Endothelial cell of umbilical vein (primary cell): ENCODE data around the gene GSN. TPM values are rescaled to one million over a fixed set of nuclear protein-coding genes. Genes with fewer than 3 reads are reported as not detected.

Experiments used
- BruUV-seq: library from RNA; stranded (reverse); fragments of 400-500 nt; replicated peaks from 2 replicates; lab custom pipeline; 2021; lab: Mats Ljungman, UMichigan
- CTCF ChIA-PET: fragments of 300-600, 350-600 bp; sonication (Branson Sonifier 250); formaldehyde crosslinking; loops from one replicate; lab custom pipeline; 2021; ENCODE audit warnings: antibody characterized with exemption, inconsistent platforms; lab: Charles Lee
- POLR2A ChIA-PET: fragments of 300-600, 350-600 bp; sonication (Branson Sonifier 250); formaldehyde crosslinking; loops from one replicate; lab custom pipeline; 2021; ENCODE audit warnings: antibody characterized with exemption, inconsistent platforms; lab: Charles Lee
- DNase-seq: peaks from one replicate; pipeline ENCODE4 v3.0.0-alpha.2; 2011; ENCODE audit warnings: low read depth, low spot score
- FAIRE-seq: peaks from 2 replicates; lab custom pipeline; 2011; peaks lifted over from hg19 to GRCh38; lab: Jason Lieb, UNC
- H2AFZ ChIP-seq: 2 replicates; pipeline ENCODE4 v1.6.0; 2012; ENCODE audit warnings: low read depth, low read length, control low read depth, inconsistent platforms
- H3K27ac ChIP-seq: 2 replicates; pipeline ENCODE4 v1.5.1; 2011; ENCODE audit warnings: low read depth, mild to moderate bottlenecking, control low read depth, low read length, moderate library complexity; ENCODE audit not compliant: insufficient read depth
- H3K27me3 ChIP-seq, 2 experiments: 2 replicates each; pipeline versions ENCODE4 v1.6.0 to v1.6.1; 2011; ENCODE audit warnings: low read length in 2 of 2, mixed read lengths in 1 of 2; ENCODE audit not compliant: control insufficient read depth in 2 of 2, insufficient read depth in 2 of 2
- H3K36me3 ChIP-seq, 2 experiments: 2 replicates in 1 of 2; 3 replicates in 1 of 2; pipeline ENCODE4 v1.5.1; 2011; ENCODE audit warnings: low read length in 2 of 2, mild to moderate bottlenecking in 1 of 2, moderate library complexity in 1 of 2; ENCODE audit not compliant: control insufficient read depth in 2 of 2, insufficient read depth in 2 of 2; ENCODE audit errors: extremely low read depth in 1 of 2
- H3K4me1 ChIP-seq: 3 replicates; pipeline ENCODE4 v1.5.1; 2011; ENCODE audit warnings: mild to moderate bottlenecking, low read length; ENCODE audit not compliant: control insufficient read depth, insufficient read depth; ENCODE audit errors: extremely low read depth
- H3K4me2 ChIP-seq: 2 replicates; pipeline ENCODE4 v1.6.1; 2011; ENCODE audit warnings: low read length, control low read depth, mixed read lengths; ENCODE audit not compliant: insufficient read depth
- H3K4me3 ChIP-seq, 3 experiments: fragments of 200-600 bp in 1 of 3; sonication (generic), shearing (Covaris generic) in 1 of 3; replicated peaks in 1 of 3; 2 replicates each; pipeline ENCODE4 v1.5.1; 2011 to 2016; ENCODE audit warnings: control low read depth in 3 of 3, low read length in 3 of 3, mild to moderate bottlenecking in 2 of 3, inconsistent platforms in 1 of 3, low read depth in 1 of 3, moderate library complexity in 1 of 3; ENCODE audit not compliant: insufficient read depth in 1 of 3
- H3K79me2 ChIP-seq: 2 replicates; pipeline ENCODE4 v1.6.0; 2012; ENCODE audit warnings: low read length, inconsistent platforms; ENCODE audit not compliant: control insufficient read depth, insufficient read depth
- H3K9ac ChIP-seq: replicated peaks from 2 replicates; pipeline ENCODE3; 2011; ENCODE audit warnings: low read length, control low read depth; ENCODE audit not compliant: insufficient read depth; ENCODE audit errors: extremely low read depth
- H3K9me1 ChIP-seq: replicated peaks from 3 replicates; pipeline ENCODE4 v1.6.0; 2011; ENCODE audit warnings: mild to moderate bottlenecking, low read length; ENCODE audit not compliant: control insufficient read depth, insufficient read depth; ENCODE audit errors: extremely low read depth
- H3K9me3 ChIP-seq: replicated peaks from 2 replicates; pipeline ENCODE4 v1.5.1; 2012; ENCODE audit warnings: low read length, inconsistent platforms; ENCODE audit not compliant: control insufficient read depth, insufficient read depth
- H4K20me1 ChIP-seq: replicated peaks from 2 replicates; pipeline ENCODE3; 2011; ENCODE audit warnings: mild to moderate bottlenecking, low read length; ENCODE audit not compliant: control insufficient read depth, insufficient read depth; ENCODE audit errors: extremely low read depth
- CTCF ChIP-seq, 2 donors: IDR thresholded peaks; 1 replicate in 1 of 2; 2 replicates in 1 of 2; pipeline ENCODE4 v1.5.1; 2011; ENCODE audit warnings: low read length in 2 of 2, mild to moderate bottlenecking in 2 of 2, moderate library complexity in 2 of 2, control low read depth in 1 of 2, inconsistent platforms in 1 of 2, low read depth in 1 of 2; ENCODE audit not compliant: insufficient read depth in 1 of 2; ENCODE audit errors: extremely low read depth in 1 of 2
- EZH2 ChIP-seq: IDR thresholded peaks from 2 replicates; pipeline ENCODE4 v1.6.1; 2012; ENCODE audit warnings: borderline replicate concordance, low read depth, mild to moderate bottlenecking, moderate library complexity, low read length, inconsistent platforms; ENCODE audit not compliant: severe bottlenecking
- FOS ChIP-seq: IDR thresholded peaks from 2 replicates; pipeline ENCODE4 v1.6.1; 2011; ENCODE audit warnings: mild to moderate bottlenecking, low read length, moderate library complexity, borderline replicate concordance; ENCODE audit not compliant: insufficient read depth
- GATA2 ChIP-seq: IDR thresholded peaks from 2 replicates; pipeline ENCODE4 v1.7.0; 2011; ENCODE audit warnings: low read depth, mild to moderate bottlenecking, moderate library complexity, mixed read lengths, low read length; ENCODE audit not compliant: insufficient read length, insufficient read depth
- JUN ChIP-seq: IDR thresholded peaks from 2 replicates; pipeline ENCODE4 v1.6.1; 2011; ENCODE audit warnings: borderline replicate concordance, low read depth; ENCODE audit not compliant: insufficient read length, insufficient read depth
- MAX ChIP-seq: IDR thresholded peaks from 2 replicates; pipeline ENCODE4 v1.6.1; 2011; ENCODE audit not compliant: insufficient read depth, insufficient read length
- MYC ChIP-seq: IDR thresholded peaks from one replicate; pipeline ENCODE4 v1.6.1; 2011; ENCODE audit warnings: mild to moderate bottlenecking, low read depth, low read length
- POLR2A ChIP-seq: IDR thresholded peaks from 2 replicates; pipeline ENCODE4 v1.6.1; 2012; ENCODE audit warnings: low read depth, mild to moderate bottlenecking, control low read depth, low read length
- POLR2AphosphoS5 ChIP-seq: IDR thresholded peaks from 2 replicates; pipeline ENCODE4 v1.6.1; 2012; ENCODE audit warnings: low read depth, mild to moderate bottlenecking, control low read depth, low read length, moderate library complexity; ENCODE audit not compliant: insufficient read depth
- dilution Hi-C: fragments of 300-500 bp; cut with MboI; formaldehyde crosslinking; loops from one replicate; pipeline ENCODE4 v1.15.0; 2019; ENCODE audit warnings: low sequenced_read_pairs; ENCODE audit not compliant: extremely low pct_ligation_motif_present
- intact Hi-C: fragments of 100-400 bp; cut with micrococcal nuclease; formaldehyde crosslinking; loops from one replicate; pipeline ENCODE4 v1.10.0; 2022
- polyA plus RNA-seq, 4 experiments: library from polyadenylated mRNA; depleted of rRNA in 3 of 4; stranded (reverse) in 3 of 4; unstranded in 1 of 4; fragments of >200 nt; gene quantifications; 2 replicates each; pipeline versions ENCODE4 v1.2.1 to v1.2.3, GENCODE V29; 2011 to 2012; ENCODE audit warnings: missing spikeins in 1 of 4
- total RNA-seq: library from RNA; stranded (reverse); gene quantifications from 2 replicates; pipeline ENCODE4 v1.2.3, GENCODE V29; 2021

GSN gene
- total and polyA plus RNA-seq, 2 donors (not counting 3 experiments of a cell fraction or from before 2014, with no cell fraction given) = 130 to 232 TPM

GRCh38 chr9:121318631-121319382 is 50.8 kb downstream of the GSN start:
- Histone ChIP-seq H3K79me2 (no peaks in the 10 kb centered on the region), H4K20me1 (no peaks in the 10 kb centered on the region), H3K36me3 (peaks cover 8 to 16% of the 10 kb centered on the region in 2 experiments), H3K4me2 (no peak overlapping the region), H3K27me3 (no peaks in the 10 kb centered on the region), H3K9me3 (no peaks in the 10 kb centered on the region), H2AFZ (no peak overlapping the region), H3K9ac (no peak overlapping the region), H3K27ac (no peak overlapping the region), H3K4me3 (no peak overlapping the region), H3K4me1 (peaks cover 9% of the 10 kb centered on the region), H3K9me1 (no peaks in the 10 kb centered on the region)
- dilution Hi-C loops (no loop called here), intact Hi-C loops (no loop called here)
- CTCF ChIA-PET = interaction anchor here (1.0 to 6.5 kb wide), 30 partner anchors 9 to 121 kb away, joined by 3 to 211 read pairs (median 10); partner anchors contain the start of gene GSN
- TF ChIP-seq CTCF (IDR thresholded peaks at IDR 0.05; ENCODE audit: extremely low read depth in 1 of 2, insufficient read depth in 1 of 2, low read depth in 1 of 2, low read length in 2 of 2) (no peak), GATA2 (no peak), EZH2 (no peak), FOS (no peak), POLR2AphosphoS5 (no peak), MYC (no peak), JUN (no peak), POLR2A (no peak), MAX (no peak)
- no TSS peak for BruUV-seq
- POLR2A ChIA-PET = no interaction called here
- DNase-seq (no peak), FAIRE-seq (no peak)
